PC-3 (cell line): Measurements from ENCODE around the gene ZER1.

Source experiments
- CTCF ChIP-seq: fragments of 300-600 bp; sonication (generic); conservative IDR thresholded peaks from 2 replicates; pipeline ENCODE4 v1.5.1; 2017; ENCODE audit warnings: antibody characterized with exemption, low read depth, mild to moderate bottlenecking, low read length
- EZH2 ChIP-seq: fragments of 300-600 bp; sonication (generic); IDR thresholded peaks from one replicate; pipeline ENCODE4 v1.6.1; 2017; ENCODE audit warnings: antibody characterized with exemption, mild to moderate bottlenecking, low read length; ENCODE audit not compliant: unreplicated experiment
- EZH2phosphoT487 ChIP-seq: fragments of 300-600 bp; sonication (generic); IDR thresholded peaks from 2 replicates; pipeline ENCODE4 v1.6.1; 2018; ENCODE audit warnings: mild to moderate bottlenecking, antibody characterized with exemption, low read length, borderline replicate concordance

GRCh38 chr9:128785427-128785826, 13.7 kb upstream of the ZER1 start:
- no peak for TF ChIP-seq CTCF
- TF ChIP-seq EZH2phosphoT487, result no peak
- no peak for TF ChIP-seq EZH2
